HUES64 (cell line): ENCODE results near the gene CEP112.
"Not testable (repeated sequence)": the region's sequence is repeated elsewhere in the genome, so short reads cannot be mapped to it uniquely, and the experiment has no call there.

Source experiments
- H3K27ac ChIP-seq: 2 replicates; pipeline ENCODE4 v1.7.0; 2013; ENCODE audit warnings: low read depth, low read length, inconsistent platforms
- H3K27me3 ChIP-seq: 2 replicates; pipeline ENCODE4 v1.6.1; 2013; ENCODE audit warnings: mild to moderate bottlenecking, low read length; ENCODE audit not compliant: insufficient read depth
- H3K36me3 ChIP-seq: 2 replicates; pipeline ENCODE4 v1.6.1; 2013; ENCODE audit warnings: mild to moderate bottlenecking, low read length; ENCODE audit not compliant: insufficient read depth
- H3K4me1 ChIP-seq: 2 replicates; pipeline ENCODE4 v1.6.1; 2013; ENCODE audit warnings: mild to moderate bottlenecking, low read length, moderate library complexity; ENCODE audit not compliant: insufficient read depth
- H3K4me3 ChIP-seq: 2 replicates; pipeline ENCODE4 v1.5.1; 2013; ENCODE audit warnings: mild to moderate bottlenecking, low read length, moderate library complexity
- H3K9ac ChIP-seq: 2 replicates; pipeline ENCODE4 v1.6.1; 2013; ENCODE audit warnings: mild to moderate bottlenecking, low read depth, low read length
- H3K9me3 ChIP-seq: 2 replicates; pipeline ENCODE4 v1.6.1; 2013; ENCODE audit warnings: low read depth, low read length; ENCODE audit not compliant: insufficient read depth
- WGBS: fragments of 150-250, 120-280 bp; methylation state at CpG from one replicate; pipeline ENCODE4 v1.1.7; 2013; ENCODE audit warnings: missing lambda C conversion rate; 5-methylcytosine and 5-hydroxymethylcytosine counted together

The CEP112 gene

GRCh38 chr17:65699459-65699858 is 492.5 kb downstream of the CEP112 start:
- Histone ChIP-seq H3K36me3 (no peaks in the 10 kb centered on the region), H3K9me3 (no peaks in the 10 kb centered on the region), H3K4me1 (peaks cover 50% of the 10 kb centered on the region), H3K4me3 (no peak overlapping the region), H3K27ac (no peak overlapping the region), H3K9ac (no peak overlapping the region), H3K27me3 (no peaks in the 10 kb centered on the region)
- WGBS: 83% methylated on average over 5 of the region's 5 CpGs

GRCh38 chr17:65698381-65699061 is 493.4 kb downstream of the CEP112 start:
- H3K4me1 ChIP-seq: peaks cover 51% of the 10 kb centered on the region
- no peaks in the 10 kb centered on the region for H3K27me3 ChIP-seq
- no peaks in the 10 kb centered on the region for H3K36me3 ChIP-seq
- H3K4me3 ChIP-seq: peak overlapping the region; percentile 24
- WGBS: 18% methylated on average over 11 of the region's 11 CpGs
- H3K9me3 ChIP-seq: no peaks in the 10 kb centered on the region
- peak overlapping the region; percentile 52 for H3K9ac ChIP-seq
- H3K27ac ChIP-seq: peak overlapping the region; percentile 83

- peak overlapping the region; percentile 24; the same call in 1 of the 2 replicates for H3K4me3 ChIP-seq
- 27% methylated on average over 3 of the region's 4 CpGs for WGBS
- H3K27me3 ChIP-seq: no peaks in the 10 kb centered on the region
- no peaks in the 10 kb centered on the region for H3K9me3 ChIP-seq
- H3K27ac ChIP-seq: peak overlapping the region; percentile 83; the same call in 1 of the 2 replicates
- H3K4me1 ChIP-seq: peaks cover 51% of the 10 kb centered on the region
- H3K9ac ChIP-seq: peak overlapping the region; percentile 52; the same call in 1 of the 2 replicates
- H3K36me3 ChIP-seq: no peaks in the 10 kb centered on the region
These were observed 494.3 kb downstream of the CEP112 start for GRCh38 chr17:65697661-65698060.

GRCh38 chr17:65696739-65697394 is 495.1 kb downstream of the CEP112 start:
- peak overlapping the region; percentile 83; the same call in 1 of the 2 replicates for H3K27ac ChIP-seq
- H3K9me3 ChIP-seq: no peaks in the 10 kb centered on the region
- 0 out of 2 replicates have a peak overlapping the region, but pooled peaks have one; percentile 14 for H3K4me3 ChIP-seq
- no peaks in the 10 kb centered on the region for H3K27me3 ChIP-seq
- peak overlapping the region; percentile 39; the same call in 1 of the 2 replicates for H3K9ac ChIP-seq
- WGBS: 45% methylated on average over 3 of the region's 6 CpGs
- peaks cover 51% of the 10 kb centered on the region for H3K4me1 ChIP-seq
- H3K36me3 ChIP-seq: no peaks in the 10 kb centered on the region

- WGBS: 94% methylated on average over 2 of the region's 3 CpGs
- Histone ChIP-seq H3K9ac (no peak overlapping the region), H3K36me3 (no peaks in the 10 kb centered on the region), H3K9me3 (no peaks in the 10 kb centered on the region), H3K4me3 (no peak overlapping the region), H3K27me3 (no peaks in the 10 kb centered on the region), H3K27ac (no peak overlapping the region), H3K4me1 (peaks cover 57% of the 10 kb centered on the region)
These were observed 497.3 kb downstream of the CEP112 start for GRCh38 chr17:65694601-65695000.

GRCh38 chr17:65690626-65691310 is 501.2 kb downstream of the CEP112 start:
- H3K4me1 ChIP-seq: peaks cover 21% of the 10 kb centered on the region
- no peaks in the 10 kb centered on the region for H3K9me3 ChIP-seq
- no peak overlapping the region for H3K27ac ChIP-seq
- no peak overlapping the region for H3K4me3 ChIP-seq
- 82% methylated on average over 6 of the region's 6 CpGs for WGBS
- no peaks in the 10 kb centered on the region for H3K36me3 ChIP-seq
- H3K27me3 ChIP-seq: no peaks in the 10 kb centered on the region
- H3K9ac ChIP-seq: no peak overlapping the region

GRCh38 chr17:65688307-65688706 is 503.6 kb downstream of the CEP112 start:
- Histone ChIP-seq H3K36me3 (no peaks in the 10 kb centered on the region), H3K27ac (no peak overlapping the region), H3K4me1 (peaks cover 7% of the 10 kb centered on the region; the same call in 1 of the 2 replicates)

GRCh38 chr17:65685110-65685509 is 506.8 kb downstream of the CEP112 start:
- Histone ChIP-seq H3K9ac (no peak overlapping the region), H3K9me3 (no peaks in the 10 kb centered on the region)
- whole genome bisulfite sequencing: 83% methylated on average over 1 of the region's 1 CpG

More at GRCh38 chr17:65688307-65688706, 503.6 kb downstream of the CEP112 start:
- no peak overlapping the region for H3K4me3 ChIP-seq
- no peaks in the 10 kb centered on the region for H3K27me3 ChIP-seq
- H3K9me3 ChIP-seq: no peaks in the 10 kb centered on the region
- 98% methylated on average over 2 of the region's 2 CpGs for WGBS
- no peak overlapping the region for H3K9ac ChIP-seq

GRCh38 chr17:65684631-65685030 is 507.3 kb downstream of the CEP112 start:
- Histone ChIP-seq H3K4me3 (no peak overlapping the region), H3K9me3 (no peaks in the 10 kb centered on the region), H3K36me3 (no peaks in the 10 kb centered on the region), H3K9ac (no peak overlapping the region), H3K27ac (no peak overlapping the region), H3K27me3 (peaks cover 3% of the 10 kb centered on the region; the same call in 1 of the 2 replicates), H3K4me1 (0 out of 2 replicates have a peak, but pooled peaks cover 4% of the 10 kb centered on the region)
- 95% methylated on average over 4 of the region's 4 CpGs for WGBS

More at GRCh38 chr17:65685110-65685509, 506.8 kb downstream of the CEP112 start:
- H3K4me3 ChIP-seq: no peak overlapping the region
- H3K27me3 ChIP-seq: peaks cover 3% of the 10 kb centered on the region; the same call in 1 of the 2 replicates
- H3K27ac ChIP-seq: no peak overlapping the region
- H3K4me1 ChIP-seq: 0 out of 2 replicates have a peak, but pooled peaks cover 4% of the 10 kb centered on the region
- no peaks in the 10 kb centered on the region for H3K36me3 ChIP-seq

- Histone ChIP-seq H3K27ac (no peak overlapping the region), H3K36me3 (no peaks in the 10 kb centered on the region), H3K4me1 (0 out of 2 replicates have a peak, but pooled peaks cover 4% of the 10 kb centered on the region), H3K27me3 (peaks cover 3% of the 10 kb centered on the region; the same call in 1 of the 2 replicates), H3K9me3 (no peaks in the 10 kb centered on the region), H3K4me3 (no peak overlapping the region), H3K9ac (no peak overlapping the region)
- WGBS: 67% methylated on average over 7 of the region's 7 CpGs
These were observed 508.5 kb downstream of the CEP112 start for GRCh38 chr17:65683428-65683827.

- H3K27me3 ChIP-seq, H3K4me1 ChIP-seq, H3K27ac ChIP-seq, H3K4me3 ChIP-seq, H3K9me3 ChIP-seq, H3K9ac ChIP-seq, H3K36me3 ChIP-seq: not testable (repeated sequence)
- 74% methylated on average over 5 of the region's 5 CpGs for WGBS
These were observed 510.2 kb downstream of the CEP112 start for GRCh38 chr17:65681763-65682162.
